ENCODE data around the gene CLDN10. TPM values are rescaled to one million over a fixed set of nuclear protein-coding genes. Genes with fewer than 3 reads are reported as not detected.

CLDN10 gene
- total and polyA plus RNA-seq, 2 of the 8 experiments (the other 6 are each of a cell fraction or from before 2014, with no cell fraction given): 41.2 to 43.6 TPM

GRCh38 chr13:95588721-95589120 is 36.2 kb downstream of the CLDN10 start (continued):
- TF ChIP-seq GTF2F1 (IDR thresholded peaks at IDR 0.05; ENCODE audit: borderline replicate concordance, low read depth, low read length) (no peak), KDM4A (IDR thresholded peaks at IDR 0.05; ENCODE audit: low read depth, low read length, severe bottlenecking) (no peak), BRCA1 (IDR thresholded peaks at IDR 0.05; ENCODE audit: low read depth, low read length) (no peak), CEBPB (IDR thresholded peaks at IDR 0.05; ENCODE audit: low read depth, low read length) (no peak), KDM1A (IDR thresholded peaks at IDR 0.05; ENCODE audit: borderline replicate concordance, low read length) (no peak), CHD2 (IDR thresholded peaks at IDR 0.05; ENCODE audit: low read length) (no peak), YY1 (IDR thresholded peaks at IDR 0.05; ENCODE audit: low read depth, low read length) (no peak), SAP30 (IDR thresholded peaks at IDR 0.05; ENCODE audit: insufficient read depth, insufficient replicate concordance, low read length) (no peak), CREB1 (IDR thresholded peaks at IDR 0.05) (no peak), POLR2AphosphoS5 (IDR thresholded peaks at IDR 0.05; ENCODE audit: low read depth, low read length) (no peak), BACH1 (IDR thresholded peaks at IDR 0.05; ENCODE audit: low read length) (no peak), FOSL1 (IDR thresholded peaks at IDR 0.05; ENCODE audit: insufficient read depth, low read depth, low read length) (no peak), CBX5 (IDR thresholded peaks at IDR 0.05; ENCODE audit: low read depth, low read length) (no peak), RBBP5 (IDR thresholded peaks at IDR 0.05; ENCODE audit: borderline replicate concordance, low read depth, low read length) (no peak), CBX8 (IDR thresholded peaks at IDR 0.05; ENCODE audit: borderline replicate concordance, low read depth, low read length) (no peak), SP1 (IDR thresholded peaks at IDR 0.05; ENCODE audit: low read depth, low read length) (no peak), EP300 (IDR thresholded peaks at IDR 0.05; ENCODE audit: borderline replicate concordance in 1 of 2, low read depth in 2 of 2, low read length in 2 of 2) (no peak)
